Gastroesophageal sphincter (tissue), 4 donors: Measurements from ENCODE around the gene MAP3K9. TPM values are rescaled to one million over a fixed set of nuclear protein-coding genes. Genes with fewer than 3 reads are reported as not detected.

Experiments used
- ATAC-seq: fragments of 150-250 bp; one replicate; pipeline ENCODE4 v1.9.1; 2016; ENCODE audit warnings: mild to moderate bottlenecking, moderate library complexity
- H3K27ac ChIP-seq, 4 donors: fragments of 200-600 bp; sonication (generic) in 3 of 4; 1 replicate in 3 of 4; 2 replicates in 1 of 4; pipeline ENCODE4 v1.5.1; 2016 to 2019
- H3K27me3 ChIP-seq: fragments of 200-600 bp; sonication (generic); one replicate; pipeline ENCODE4 v1.5.1; 2019
- H3K36me3 ChIP-seq, 2 donors: fragments of 200-600 bp; sonication (generic); one replicate each; pipeline ENCODE4 v1.5.1; 2019; ENCODE audit warnings: control low read depth in 1 of 2
- H3K4me1 ChIP-seq, 3 donors: fragments of 200-600 bp; sonication (generic); 1 replicate in 2 of 3; 2 replicates in 1 of 3; pipeline ENCODE4 v1.5.1; 2016 to 2019; ENCODE audit warnings: control low read depth in 2 of 3
- H3K4me3 ChIP-seq, 2 donors: fragments of 200-600 bp; sonication (generic); one replicate each; pipeline ENCODE4 v1.5.1; 2019; ENCODE audit warnings: mild to moderate bottlenecking in 1 of 2, moderate library complexity in 1 of 2
- H3K9me3 ChIP-seq, 3 donors: fragments of 200-600 bp; sonication (generic); one replicate each; pipeline ENCODE4 v1.5.1; 2017 to 2019; ENCODE audit warnings: control low read depth in 2 of 3
- CTCF ChIP-seq, 4 experiments: fragments of 200-600 bp in 2 of 4; fragments of 450-650 bp in 2 of 4; sonication (generic) in 1 of 4; IDR thresholded peaks; one replicate each; pipeline ENCODE4 v1.5.1; 2017 to 2019; ENCODE audit warnings: antibody characterized with exemption in 4 of 4, mild to moderate bottlenecking in 2 of 4, moderate library complexity in 2 of 4
- EP300 ChIP-seq: sonication (generic); formaldehyde crosslinking; IDR thresholded peaks from one replicate; pipeline ENCODE4 v1.6.1; 2017; ENCODE audit warnings: antibody characterized with exemption, mild to moderate bottlenecking
- POLR2A ChIP-seq, 2 donors: fragments of 450-650 bp; IDR thresholded peaks; one replicate each; pipeline ENCODE4 v1.6.1; 2017; ENCODE audit warnings: antibody characterized with exemption in 2 of 2, mild to moderate bottlenecking in 2 of 2, moderate library complexity in 1 of 2
- POLR2AphosphoS5 ChIP-seq: sonication (generic); formaldehyde crosslinking; IDR thresholded peaks from one replicate; pipeline ENCODE4 v1.6.1; 2017; ENCODE audit warnings: antibody characterized with exemption
- WGBS, 2 donors: methylation state at CpG; one replicate each; pipeline ENCODE4 v1.1.5; 2018; ENCODE audit warnings: low coverage in 1 of 2; 5-methylcytosine and 5-hydroxymethylcytosine counted together
- total RNA-seq, 4 donors: library from RNA; depleted of rRNA; stranded (reverse); fragments of >200 nt; gene quantifications; one replicate each; pipeline ENCODE4 v1.1.0, GENCODE V29; 2016

MAP3K9 gene
- total RNA-seq, 4 donors from 2014 or later: 0.62 to 2.4 (median 0.97) TPM

GRCh38 chr14:70811578-70811977 is 2.3 kb upstream of the MAP3K9 start:
- Histone ChIP-seq H3K27ac (no peak overlapping the region), H3K9me3 (no peaks in the 10 kb centered on the region), H3K4me1 (peaks cover 0 to 24% (median 7%) of the 10 kb centered on the region in 3 donors), H3K4me3 (no peak overlapping the region), H3K27me3 (peaks cover 30% of the 10 kb centered on the region), H3K36me3 (no peaks in the 10 kb centered on the region)
- 71 to 83% methylated on average over 1 to 2 of the region's 2 CpGs for WGBS, 2 donors
- no peak for TF ChIP-seq CTCF (IDR thresholded peaks at IDR 0.05)
- TF ChIP-seq POLR2AphosphoS5: no peak
- TF ChIP-seq EP300: no peak
- TF ChIP-seq POLR2A (IDR thresholded peaks at IDR 0.05): no peak
- ATAC-seq: no peak

- no peak for TF ChIP-seq CTCF (IDR thresholded peaks at IDR 0.05)
- no peak for TF ChIP-seq POLR2A (IDR thresholded peaks at IDR 0.05)
- no peak for TF ChIP-seq POLR2AphosphoS5
- no peak for TF ChIP-seq EP300
- Histone ChIP-seq H3K27ac (no peak overlapping the region), H3K36me3 (no peaks in the 10 kb centered on the region), H3K27me3 (peaks cover 35% of the 10 kb centered on the region), H3K4me1 (peaks cover 0 to 24% (median 7%) of the 10 kb centered on the region in 3 donors), H3K9me3 (no peaks in the 10 kb centered on the region), H3K4me3 (no peak overlapping the region)
- no peak for ATAC-seq
- WGBS, 2 donors: 76 to 83% methylated on average over 1 to 2 of the region's 2 CpGs
Observed at GRCh38 chr14:70811050-70811449, 1.7 kb upstream of the MAP3K9 start.

- no peaks in the 10 kb centered on the region for H3K36me3 ChIP-seq
- no peak overlapping the region for H3K4me3 ChIP-seq
- TF ChIP-seq POLR2A (IDR thresholded peaks at IDR 0.05): no peak
- TF ChIP-seq POLR2AphosphoS5: no peak
- no peak for TF ChIP-seq CTCF (IDR thresholded peaks at IDR 0.05)
- TF ChIP-seq EP300: no peak
- peaks cover 0 to 24% (median 7%) of the 10 kb centered on the region in 3 donors for H3K4me1 ChIP-seq
- H3K27me3 ChIP-seq: peaks cover 40% of the 10 kb centered on the region
- no peak for ATAC-seq
- peak overlapping the region in 2 of 4 donors; percentile 76 to 84 for H3K27ac ChIP-seq
- 32 to 47% methylated on average over 4 of the region's 7 CpGs for WGBS, 2 donors
- no peaks in the 10 kb centered on the region for H3K9me3 ChIP-seq
Observed at GRCh38 chr14:70810621-70811020, 1.3 kb upstream of the MAP3K9 start.

- H3K27me3 ChIP-seq: peaks cover 46% of the 10 kb centered on the region
Observed at GRCh38 chr14:70808416-70809224, 693 bp downstream of the MAP3K9 start.

More at GRCh38 chr14:70808416-70809224, 693 bp downstream of the MAP3K9 start:
- Histone ChIP-seq H3K9me3 (no peaks in the 10 kb centered on the region), H3K4me1 (peaks cover 0 to 24% (median 7%) of the 10 kb centered on the region in 3 donors), H3K4me3 (peak overlapping the region; percentile 78 to 84), H3K27ac (peak overlapping the region; percentile 5 to 87 (median 80)), H3K36me3 (no peaks in the 10 kb centered on the region)
- WGBS, 2 donors: 0 to 20% methylated on average over 1 to 5 of the region's 77 CpGs
- ATAC-seq: peak; percentile 4
- TF ChIP-seq POLR2AphosphoS5: no peak
- TF ChIP-seq POLR2A (IDR thresholded peaks at IDR 0.05): no peak
- TF ChIP-seq CTCF (IDR thresholded peaks at IDR 0.05): no peak
- no peak for TF ChIP-seq EP300
